Prostate gland (tissue), 2 donors: ENCODE data around the gene PSAT1.

Source experiments
- CTCF ChIP-seq, 4 experiments: fragments of 200-600 bp in 2 of 4; fragments of 450-650 bp in 2 of 4; sonication (generic) in 2 of 4; IDR thresholded peaks; 1 replicate in 3 of 4; 2 replicates in 1 of 4; pipeline ENCODE4 v1.5.1; 2016 to 2019; ENCODE audit warnings: antibody characterized with exemption in 4 of 4, mild to moderate bottlenecking in 2 of 4, moderate library complexity in 2 of 4
- POLR2A ChIP-seq: fragments of 450-650 bp; IDR thresholded peaks from one replicate; pipeline ENCODE4 v1.6.1; 2016; ENCODE audit warnings: antibody characterized with exemption, mild to moderate bottlenecking

GRCh38 chr9:78298046-78298765 is 1.3 kb downstream of the PSAT1 start:
- TF ChIP-seq CTCF (IDR thresholded peaks at IDR 0.05) (no peak), POLR2A (no peak)
